GM21619 (cell line): ENCODE measurements around the gene ANXA7.
A peak's percentile ranks its signal among the peaks of the same experiment; 100 is the strongest.

Source experiments
- ATAC-seq: cut with Tn5 transposase; IDR thresholded peaks from one replicate; pipeline ENCODE4 v1.9.1; 2021; ENCODE audit not compliant: unreplicated experiment

Gene ANXA7

GRCh38 chr10:73413528-73414229, at the start of gene ANXA7:
ANXA7 (minus strand) TSS chr10:73414058; CDS start chr10:73400856, 13,202 bp downstream.
- ATAC-seq: peak; percentile 89

GRCh38 chr10:73460897-73461296, 47.0 kb upstream of the ANXA7 start:
- no peak for ATAC-seq

GRCh38 chr10:73459683-73460314, 45.9 kb upstream of the ANXA7 start:
- no peak for ATAC-seq

- ATAC-seq: no peak
These were observed 42.5 kb upstream of the ANXA7 start for GRCh38 chr10:73456187-73456890.

- ATAC-seq: no peak
These were observed 35.3 kb upstream of the ANXA7 start for GRCh38 chr10:73449113-73449512.

- no peak for ATAC-seq
These were observed 34.5 kb upstream of the ANXA7 start for GRCh38 chr10:73448384-73448783.

- no peak for ATAC-seq
These were observed 33.1 kb upstream of the ANXA7 start for GRCh38 chr10:73446926-73447325.

- no peak for ATAC-seq
These were observed 30.6 kb upstream of the ANXA7 start for GRCh38 chr10:73444457-73444856.

GRCh38 chr10:73439605-73440312, 25.9 kb upstream of the ANXA7 start:
- ATAC-seq: no peak

GRCh38 chr10:73439055-73439454, 25.2 kb upstream of the ANXA7 start:
- no peak for ATAC-seq

GRCh38 chr10:73433538-73433867, 19.6 kb upstream of the ANXA7 start, which contains the start of gene MSS51:
MSS51 (minus strand) TSS chr10:73433561; CDS start chr10:73428284, 5,277 bp downstream.
- ATAC-seq: no peak

- ATAC-seq: no peak
These were observed 19.0 kb upstream of the ANXA7 start for GRCh38 chr10:73432646-73433537.

GRCh38 chr10:73426318-73426717, 12.5 kb upstream of the ANXA7 start:
- no peak for ATAC-seq

GRCh38 chr10:73424478-73424877, 10.6 kb upstream of the ANXA7 start:
- no peak for ATAC-seq

- ATAC-seq: no peak
These were observed 9.5 kb upstream of the ANXA7 start for GRCh38 chr10:73423309-73423708.

GRCh38 chr10:73416571-73416970, 2.7 kb upstream of the ANXA7 start:
- ATAC-seq: no peak

GRCh38 chr10:73414230-73414945, 530 bp upstream of the ANXA7 start:
- peak; percentile 25 for ATAC-seq

- peak; percentile 22 for ATAC-seq
These were observed 740 bp downstream of the ANXA7 start for GRCh38 chr10:73413108-73413527.

GRCh38 chr10:73410897-73411296, 3.0 kb downstream of the ANXA7 start:
- ATAC-seq: no peak
